IPS-11a (cell line): ENCODE measurements around the gene KLF7.

Experiments
- H3K4me3 ChIP-seq: one replicate; pipeline ENCODE4 v1.5.1; 2013; ENCODE audit warnings: low read depth, low read length, control low read depth

KLF7 gene

DNA sequence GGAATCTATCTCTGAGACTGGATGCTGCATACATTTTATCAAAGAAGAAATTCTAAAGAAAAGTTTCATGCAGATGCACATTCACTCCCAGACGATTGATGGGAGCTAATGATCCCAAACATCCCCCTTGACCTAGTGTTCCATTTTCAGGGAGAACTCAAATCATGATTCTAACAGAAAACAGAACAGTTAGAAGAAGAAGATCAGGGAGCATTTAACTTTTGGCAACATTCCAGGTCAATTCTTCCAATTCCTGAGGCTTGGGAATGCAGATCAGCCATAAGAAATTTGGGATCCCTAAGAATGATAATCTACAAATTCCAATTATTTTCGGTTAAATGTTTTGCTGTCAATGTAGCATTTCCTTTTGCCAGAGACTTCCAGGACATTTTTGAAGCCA is 129.9 kb downstream of the KLF7 start:
- H3K4me3 ChIP-seq: no peak overlapping the region

DNA sequence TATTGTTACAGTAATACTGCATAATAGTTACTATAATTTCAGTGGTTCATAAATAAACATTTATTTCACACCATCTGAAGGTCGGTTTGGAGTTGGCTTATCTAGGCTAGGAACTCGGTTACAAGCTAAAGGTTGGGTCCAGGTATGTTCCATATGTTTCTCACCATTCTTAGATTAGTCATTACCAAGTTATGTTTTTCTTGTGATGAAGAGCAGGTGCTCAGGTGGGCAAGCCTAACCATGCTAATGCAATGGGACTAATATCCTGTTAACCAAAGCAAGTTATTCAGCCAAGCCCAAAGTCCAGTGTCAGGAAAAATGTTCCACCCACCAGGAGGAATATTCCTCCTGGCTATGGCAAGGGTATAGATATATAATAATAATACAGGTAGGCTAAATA is 133.3 kb downstream of the KLF7 start:
- no peak overlapping the region for H3K4me3 ChIP-seq
